CD14-positive monocyte (primary cell): Measurements from ENCODE around the gene MRPL4. TPM values are rescaled to one million over a fixed set of nuclear protein-coding genes. Genes with fewer than 3 reads are reported as not detected.

Source experiments
- DNase-seq, 3 donors: peaks; one replicate each; pipeline ENCODE4 v3.0.0-alpha.2; 2011 to 2022
- H2AFZ ChIP-seq: 2 replicates; pipeline ENCODE4 v1.6.0; 2012; ENCODE audit warnings: mild to moderate bottlenecking, low read depth, low read length, inconsistent platforms; ENCODE audit not compliant: insufficient read depth, poor library complexity, severe bottlenecking
- H3K27ac ChIP-seq, 2 donors: 1 replicate in 1 of 2; 2 replicates in 1 of 2; pipeline ENCODE4 v1.5.1; 2012 to 2013; ENCODE audit warnings: low read length in 2 of 2, control low read depth in 1 of 2, inconsistent platforms in 1 of 2, low read depth in 1 of 2, mild to moderate bottlenecking in 1 of 2
- H3K27me3 ChIP-seq, 2 donors: one replicate each; pipeline versions ENCODE4 v1.6.0 to v1.6.1; 2011 to 2013; ENCODE audit warnings: low read length in 2 of 2; ENCODE audit not compliant: control insufficient read depth in 2 of 2, insufficient read depth in 2 of 2
- H3K36me3 ChIP-seq, 2 donors: replicated peaks in 1 of 2; 1 replicate in 1 of 2; 2 replicates in 1 of 2; pipeline versions ENCODE4 v1.5.1 to v1.6.1; 2012 to 2013; ENCODE audit warnings: low read length in 2 of 2, control low read depth in 1 of 2, inconsistent platforms in 1 of 2, mild to moderate bottlenecking in 1 of 2; ENCODE audit not compliant: insufficient read depth in 2 of 2, control insufficient read depth in 1 of 2
- H3K4me1 ChIP-seq, 2 donors: 1 replicate in 1 of 2; 2 replicates in 1 of 2; pipeline versions ENCODE4 v1.5.1 to v1.6.1; 2012 to 2013; ENCODE audit warnings: low read length in 2 of 2, control low read depth in 1 of 2, inconsistent platforms in 1 of 2, mild to moderate bottlenecking in 1 of 2, moderate library complexity in 1 of 2; ENCODE audit not compliant: insufficient read depth in 2 of 2, control insufficient read depth in 1 of 2
- H3K4me2 ChIP-seq: replicated peaks from 2 replicates; pipeline ENCODE3; 2012; ENCODE audit warnings: low read length, moderate library complexity, mild to moderate bottlenecking; ENCODE audit not compliant: poor library complexity, severe bottlenecking; ENCODE audit errors: extremely low read depth
- H3K4me3 ChIP-seq, 3 experiments: fragments of 200-600 bp in 1 of 3; sonication (generic) in 1 of 3; replicated peaks in 1 of 3; 1 replicate in 2 of 3; 2 replicates in 1 of 3; pipeline ENCODE4 v1.5.1; 2011 to 2013; ENCODE audit warnings: low read length in 3 of 3, mild to moderate bottlenecking in 3 of 3, control low read depth in 2 of 3, low read depth in 2 of 3, inconsistent platforms in 1 of 3, moderate library complexity in 1 of 3
- H3K79me2 ChIP-seq: 2 replicates; pipeline ENCODE4 v1.6.0; 2012; ENCODE audit warnings: mild to moderate bottlenecking, control low read depth, inconsistent platforms, low read length, moderate library complexity; ENCODE audit not compliant: insufficient read depth
- H3K9ac ChIP-seq: 2 replicates; pipeline ENCODE4 v1.6.0; 2017; ENCODE audit warnings: low read length, mild to moderate bottlenecking; ENCODE audit not compliant: insufficient read depth, poor library complexity, severe bottlenecking
- H3K9me3 ChIP-seq, 2 donors: replicated peaks in 1 of 2; 1 replicate in 1 of 2; 2 replicates in 1 of 2; pipeline versions ENCODE4 v1.5.1 to v1.6.1; 2012 to 2013; ENCODE audit warnings: low read length in 2 of 2, control low read depth in 1 of 2; ENCODE audit not compliant: control insufficient read depth in 1 of 2, insufficient read depth in 1 of 2
- H4K20me1 ChIP-seq: 2 replicates; pipeline ENCODE4 v1.6.0; 2012; ENCODE audit warnings: mild to moderate bottlenecking, low read length, control low read depth, moderate library complexity; ENCODE audit not compliant: insufficient read depth
- H3K27ac Mint-ChIP-seq, 7 donors: one replicate each; pipeline ENCODE4 v1.8.0; 2020; ENCODE audit warnings: mild to moderate bottlenecking in 7 of 7, mixed read lengths in 7 of 7, moderate library complexity in 6 of 7, inconsistent platforms in 2 of 7
- H3K27me3 Mint-ChIP-seq, 3 donors: one replicate each; pipeline ENCODE4 v1.8.0; 2021 to 2022; ENCODE audit warnings: low read depth in 3 of 3, mild to moderate bottlenecking in 3 of 3, mixed read lengths in 3 of 3, moderate library complexity in 3 of 3, inconsistent platforms in 1 of 3
- H3K36me3 Mint-ChIP-seq, 2 donors: one replicate each; pipeline ENCODE4 v1.8.0; 2020; ENCODE audit warnings: mixed read lengths in 2 of 2, inconsistent platforms in 1 of 2, mild to moderate bottlenecking in 1 of 2
- H3K4me1 Mint-ChIP-seq: one replicate; pipeline ENCODE4 v1.8.0; 2020; ENCODE audit warnings: mild to moderate bottlenecking, mixed read lengths
- H3K4me3 Mint-ChIP-seq, 2 donors: one replicate each; pipeline ENCODE4 v1.8.0; 2020; ENCODE audit warnings: mild to moderate bottlenecking in 2 of 2, mixed read lengths in 2 of 2, moderate library complexity in 1 of 2
- H3K9me3 Mint-ChIP-seq, 7 donors: one replicate each; pipeline ENCODE4 v1.8.0; 2020 to 2022; ENCODE audit warnings: mixed read lengths in 7 of 7, mild to moderate bottlenecking in 6 of 7, moderate library complexity in 6 of 7, inconsistent platforms in 2 of 7
- CTCF ChIP-seq: fragments of 200-600 bp; IDR thresholded peaks from one replicate; pipeline ENCODE4 v1.8.0; 2022; ENCODE audit warnings: antibody characterized with exemption, mild to moderate bottlenecking
- WGBS: methylation state at CpG from one replicate; pipeline ENCODE4 v1.1.5; 2013; ENCODE audit warnings: missing lambda C conversion rate; ENCODE audit not compliant: insufficient coverage; 5-methylcytosine and 5-hydroxymethylcytosine counted together
- intact Hi-C, 2 donors: fragments of 100-400 bp; cut with micrococcal nuclease; formaldehyde crosslinking; loops; one replicate each; pipeline versions ENCODE4 v1.15.0 to v1.15.1; 2023
- polyA plus RNA-seq, 3 donors: library from polyadenylated mRNA; depleted of rRNA in 1 of 3; unstranded in 2 of 3; stranded (reverse) in 1 of 3; fragments of 300-500 nt in 2 of 3; fragments of >200 nt in 1 of 3; fragmentation: Illumina TruSeq in 2 of 3; gene quantifications; 1 replicate in 2 of 3; 2 replicates in 1 of 3; pipeline ENCODE4 v1.2.3, GENCODE V29; 2012 to 2021

The MRPL4 gene
- polyA plus RNA-seq, 3 donors, result 20.4 to 40.2 (median 22.7) TPM

GRCh38 chr19:10226376-10227025 is 25.5 kb upstream of the MRPL4 start:
- Histone ChIP-seq H3K4me2 (no peak overlapping the region), H3K9me3 (peaks cover 0 to 6% of the 10 kb centered on the region in 2 donors), H3K36me3 (no peaks in the 10 kb centered on the region), H3K79me2 (no peaks in the 10 kb centered on the region), H3K4me1 (peaks cover 26 to 42% of the 10 kb centered on the region in 2 donors), H3K27me3 (peaks cover 0 to 14% of the 10 kb centered on the region in 2 donors), H3K9ac (no peak overlapping the region), H2AFZ (no peak overlapping the region), H3K4me3 (no peak overlapping the region), H3K27ac (no peak overlapping the region), H4K20me1 (no peaks in the 10 kb centered on the region)
- Mint-ChIP-seq H3K27ac (no peak overlapping the region), H3K27me3 (peaks cover 13 to 24% (median 17%) of the 10 kb centered on the region in 3 donors), H3K36me3 (peaks cover 0 to 7% of the 10 kb centered on the region in 2 donors), H3K9me3 (peaks cover 0 to 2% (median 0%) of the 10 kb centered on the region in 7 donors), H3K4me3 (no peak overlapping the region), H3K4me1 (peaks cover 28% of the 10 kb centered on the region)
- no peak for DNase-seq
- 94% methylated on average over 2 of the region's 13 CpGs for WGBS
- intact Hi-C loops, result no loop called here
- TF ChIP-seq CTCF, result no peak

GRCh38 chr19:10227026-10227971 is 24.7 kb upstream of the MRPL4 start:
- Histone ChIP-seq H3K4me1 (peaks cover 22 to 41% of the 10 kb centered on the region in 2 donors), H3K9ac (no peak overlapping the region), H2AFZ (no peak overlapping the region), H3K4me2 (no peak overlapping the region), H4K20me1 (no peaks in the 10 kb centered on the region), H3K4me3 (no peak overlapping the region), H3K36me3 (no peaks in the 10 kb centered on the region), H3K27ac (no peak overlapping the region), H3K79me2 (no peaks in the 10 kb centered on the region), H3K9me3 (peaks cover 0 to 6% of the 10 kb centered on the region in 2 donors), H3K27me3 (peaks cover 0 to 18% of the 10 kb centered on the region in 2 donors)
- no peak for DNase-seq
- no peak for TF ChIP-seq CTCF
- H3K27ac Mint-ChIP-seq, result no peak overlapping the region
- H3K4me1 Mint-ChIP-seq, result peaks cover 21% of the 10 kb centered on the region
- peaks cover 13 to 29% (median 23%) of the 10 kb centered on the region in 3 donors for H3K27me3 Mint-ChIP-seq
- H3K4me3 Mint-ChIP-seq, result no peak overlapping the region
- H3K9me3 Mint-ChIP-seq, result peaks cover 0 to 2% (median 0%) of the 10 kb centered on the region in 7 donors
- H3K36me3 Mint-ChIP-seq, result peaks cover 0 to 7% of the 10 kb centered on the region in 2 donors
- WGBS, result 92% methylated on average over 21 of the region's 28 CpGs
- intact Hi-C loops, result no loop called here
